OCI-LY7 (cell line): Measurements from ENCODE around the gene ALOXE3.

Experiments
- CTCF ChIP-seq: fragments of 200-600 bp; sonication (generic); conservative IDR thresholded peaks from 2 replicates; pipeline ENCODE4 v1.5.1; 2014; ENCODE audit warnings: mild to moderate bottlenecking, antibody characterized with exemption, low read length, moderate library complexity, mixed read lengths
- EZH2phosphoT487 ChIP-seq: fragments of 200-600 bp; sonication (generic); IDR thresholded peaks from 2 replicates; pipeline ENCODE4 v1.6.1; 2018; ENCODE audit warnings: low read depth, borderline replicate concordance, mild to moderate bottlenecking, mixed run types, antibody characterized with exemption, low read length, moderate library complexity, mixed read lengths

- no peak; the same call in 1 of the 2 replicates for TF ChIP-seq CTCF
- TF ChIP-seq EZH2phosphoT487 = no peak
These were observed 40.7 kb upstream of the ALOXE3 start for GRCh38 chr17:8159032-8159400.
